DMS 273 (cell line): ENCODE data around the gene SYDE1.
"Not testable (repeated sequence)": the region's sequence is repeated elsewhere in the genome, so short reads cannot be mapped to it uniquely, and the experiment has no call there.

Experiments
- DNase-seq: peaks from one replicate; lab custom pipeline; 2025; ENCODE audit not compliant: unreplicated experiment; lab: John Stamatoyannopoulos, UW

The SYDE1 gene, protein sequence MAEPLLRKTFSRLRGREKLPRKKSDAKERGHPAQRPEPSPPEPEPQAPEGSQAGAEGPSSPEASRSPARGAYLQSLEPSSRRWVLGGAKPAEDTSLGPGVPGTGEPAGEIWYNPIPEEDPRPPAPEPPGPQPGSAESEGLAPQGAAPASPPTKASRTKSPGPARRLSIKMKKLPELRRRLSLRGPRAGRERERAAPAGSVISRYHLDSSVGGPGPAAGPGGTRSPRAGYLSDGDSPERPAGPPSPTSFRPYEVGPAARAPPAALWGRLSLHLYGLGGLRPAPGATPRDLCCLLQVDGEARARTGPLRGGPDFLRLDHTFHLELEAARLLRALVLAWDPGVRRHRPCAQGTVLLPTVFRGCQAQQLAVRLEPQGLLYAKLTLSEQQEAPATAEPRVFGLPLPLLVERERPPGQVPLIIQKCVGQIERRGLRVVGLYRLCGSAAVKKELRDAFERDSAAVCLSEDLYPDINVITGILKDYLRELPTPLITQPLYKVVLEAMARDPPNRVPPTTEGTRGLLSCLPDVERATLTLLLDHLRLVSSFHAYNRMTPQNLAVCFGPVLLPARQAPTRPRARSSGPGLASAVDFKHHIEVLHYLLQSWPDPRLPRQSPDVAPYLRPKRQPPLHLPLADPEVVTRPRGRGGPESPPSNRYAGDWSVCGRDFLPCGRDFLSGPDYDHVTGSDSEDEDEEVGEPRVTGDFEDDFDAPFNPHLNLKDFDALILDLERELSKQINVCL

DNA sequence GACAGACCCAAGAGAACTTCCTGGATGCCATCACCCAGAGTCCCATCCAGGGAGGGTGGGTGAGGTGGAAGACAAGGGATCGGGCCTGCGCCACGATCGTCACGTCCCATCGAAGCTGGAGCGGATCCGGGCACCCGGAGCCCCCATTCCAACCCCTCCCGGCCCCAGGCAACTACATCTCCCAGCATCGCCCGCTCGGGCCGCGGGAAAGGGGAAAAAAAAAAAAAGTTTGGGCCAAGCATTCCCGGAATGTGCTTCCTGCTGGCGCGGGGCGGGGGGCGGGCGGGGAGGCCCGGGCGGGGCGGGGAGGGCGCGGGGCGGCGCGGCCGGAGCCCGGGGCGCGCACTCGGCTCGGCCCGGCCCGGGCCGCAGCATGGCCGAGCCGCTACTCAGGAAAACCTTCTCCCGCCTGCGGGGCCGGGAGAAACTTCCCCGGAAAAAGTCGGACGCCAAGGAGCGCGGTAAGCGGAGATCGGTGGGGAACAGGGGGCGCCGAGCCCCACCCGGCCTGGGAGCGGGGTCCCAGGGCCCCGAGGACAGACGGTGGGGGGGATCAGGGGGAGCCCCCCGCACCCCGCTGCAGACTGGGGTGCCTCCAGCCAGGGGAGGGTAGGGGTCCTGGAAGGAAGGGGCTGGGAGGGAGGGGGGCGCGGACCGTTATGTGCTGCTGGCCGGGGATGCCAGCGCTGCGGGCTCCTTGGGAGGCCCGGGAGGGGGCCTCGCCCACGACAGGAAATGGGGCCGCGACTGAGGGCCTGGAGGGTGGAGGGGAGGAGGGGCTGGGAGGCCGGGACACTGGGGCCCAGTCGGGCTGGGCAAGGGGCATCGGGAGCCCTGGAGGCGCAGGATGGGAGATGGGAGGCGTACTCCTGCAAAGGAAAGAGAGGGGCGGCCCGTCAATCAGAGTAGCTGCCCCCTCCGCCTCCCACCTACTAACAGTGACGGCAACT lies at the start of gene SYDE1:
TSS of gene SYDE1 (plus strand) at position 341 of the 950 bp plus-strand sequence. CDS start at position 374, 33 bp downstream.
- peak; percentile 66 for DNase-seq

DNA sequence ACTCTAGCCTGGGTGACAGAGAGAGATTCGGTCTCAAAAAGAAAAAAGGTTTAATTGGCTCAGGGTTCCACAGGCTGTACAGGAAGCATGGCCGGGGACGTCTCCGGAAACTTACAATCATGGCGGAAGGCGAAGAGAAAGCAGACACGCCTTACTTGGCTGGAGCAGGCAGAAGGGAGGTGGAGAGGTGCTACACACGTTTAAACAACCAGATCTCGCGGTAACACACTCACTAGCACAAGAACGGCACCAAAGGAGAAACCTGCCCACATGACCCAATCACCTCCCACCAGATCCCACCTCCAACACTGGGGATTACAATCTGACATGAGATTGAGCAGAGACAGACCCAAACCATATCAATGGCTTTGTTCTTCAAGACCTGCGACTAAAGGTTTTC lies 45.2 kb upstream of the SYDE1 start:
- DNase-seq: no peak

DNA sequence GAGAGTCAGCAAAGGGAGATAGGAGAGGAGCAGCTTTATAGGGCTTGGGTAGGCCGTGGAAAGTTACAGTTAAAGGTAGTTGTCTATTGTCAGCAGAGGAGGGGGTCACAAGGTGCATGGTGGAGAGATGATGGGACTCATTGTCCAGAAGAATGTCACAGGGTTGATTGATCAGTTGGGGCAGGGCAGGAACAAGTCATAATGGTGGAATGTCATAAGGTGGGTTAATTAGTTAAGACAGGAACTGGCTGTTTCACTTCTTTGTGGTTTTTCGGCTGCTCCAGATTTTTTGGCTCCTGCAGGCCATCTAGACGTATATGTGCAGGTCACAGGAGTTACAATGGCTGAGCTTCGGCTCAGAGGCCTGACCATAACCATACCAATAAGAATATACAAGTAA lies 36.8 kb upstream of the SYDE1 start:
- DNase-seq: not testable (repeated sequence)

DNA sequence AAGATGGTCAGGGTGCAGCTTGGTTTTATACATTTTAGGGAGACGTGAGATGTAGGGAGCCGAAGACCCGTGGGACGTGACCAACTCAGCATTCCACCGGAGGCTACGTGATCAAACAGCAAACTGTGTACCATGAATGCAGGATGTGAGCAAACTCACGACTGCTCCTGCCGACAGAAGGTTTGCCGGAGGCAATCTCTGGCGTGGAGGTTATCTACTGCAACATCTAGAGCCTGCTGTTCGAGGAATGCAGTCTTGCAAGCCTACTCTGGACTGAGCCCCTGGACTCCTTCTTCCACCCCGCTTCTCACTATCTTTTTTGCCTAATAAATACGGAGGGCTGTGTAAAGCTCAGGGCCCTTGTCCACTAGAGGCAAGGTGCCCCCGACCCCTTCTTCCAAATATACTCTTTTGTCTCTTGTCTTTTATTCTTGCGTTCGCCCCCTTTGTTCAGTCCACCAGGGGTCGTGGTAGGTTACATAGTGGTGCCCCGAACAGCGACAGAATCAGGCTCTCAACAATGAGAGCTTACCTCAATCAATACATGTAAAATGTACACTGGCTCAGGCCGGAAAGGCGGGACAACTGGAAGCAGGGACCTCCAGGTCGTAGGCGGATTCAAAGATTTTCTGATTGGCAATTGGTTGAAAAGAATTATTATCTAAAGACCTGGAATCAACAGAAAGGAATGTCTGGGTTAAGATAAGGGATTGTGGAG lies 34.1 kb upstream of the SYDE1 start:
- no peak for DNase-seq

DNA sequence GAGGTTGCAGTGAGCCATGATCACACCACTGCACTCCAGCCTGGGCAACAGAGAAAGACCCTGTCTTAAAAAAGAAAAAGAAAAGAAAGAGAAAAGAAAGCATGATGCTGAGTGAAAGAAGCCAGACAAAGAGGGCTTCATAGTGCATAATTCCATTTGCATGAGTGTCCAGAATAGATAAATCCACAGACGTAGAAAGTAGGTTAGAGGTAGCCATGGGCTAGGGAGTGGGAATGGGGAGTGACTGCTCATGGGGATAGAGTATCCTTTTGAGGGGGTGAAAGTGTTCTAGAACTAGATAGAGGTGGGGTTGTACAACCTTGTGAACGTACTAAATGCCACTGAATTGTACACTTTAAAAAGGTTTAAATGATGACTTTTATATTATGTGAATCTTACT lies 32.8 kb upstream of the SYDE1 start:
- DNase-seq: no peak

DNA sequence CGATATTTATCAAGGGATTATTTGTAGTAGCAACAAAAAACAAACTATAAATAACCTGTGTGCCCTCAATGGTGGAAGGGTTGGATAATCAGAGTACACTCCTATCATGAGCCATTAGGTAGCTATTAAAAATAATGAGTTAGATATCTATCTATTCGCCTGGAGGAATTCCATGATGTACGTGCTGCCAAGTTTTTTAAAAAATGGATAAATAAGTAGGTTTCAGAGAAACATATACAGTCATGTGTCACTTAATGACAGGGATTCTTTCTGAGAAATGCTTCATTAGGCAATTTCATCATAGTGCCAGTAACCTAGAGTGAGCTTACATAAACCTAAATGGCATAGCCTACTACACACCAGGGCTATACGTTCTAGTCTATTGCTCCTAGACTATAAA lies 31.4 kb upstream of the SYDE1 start:
- no peak for DNase-seq

DNA sequence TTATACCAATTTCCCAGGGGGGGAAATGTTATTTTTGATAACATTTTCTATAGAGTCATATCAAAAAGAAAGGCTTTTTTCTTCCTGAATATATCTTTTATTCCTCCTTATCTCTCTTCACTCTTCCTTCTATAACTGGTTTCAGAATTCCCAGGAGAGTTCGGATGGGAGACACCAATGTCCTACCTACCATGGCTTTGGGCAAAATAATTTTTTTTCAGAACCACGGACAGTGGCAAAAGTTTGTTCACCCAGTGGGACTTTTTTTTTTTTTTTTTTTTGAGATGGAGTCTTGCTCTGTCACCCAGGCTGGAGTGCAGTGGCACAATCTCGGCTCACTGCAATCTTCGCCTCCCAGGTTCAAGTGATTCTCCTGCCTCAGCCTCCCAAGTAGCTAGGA lies 27.2 kb upstream of the SYDE1 start:
- not testable (repeated sequence) for DNase-seq

DNA sequence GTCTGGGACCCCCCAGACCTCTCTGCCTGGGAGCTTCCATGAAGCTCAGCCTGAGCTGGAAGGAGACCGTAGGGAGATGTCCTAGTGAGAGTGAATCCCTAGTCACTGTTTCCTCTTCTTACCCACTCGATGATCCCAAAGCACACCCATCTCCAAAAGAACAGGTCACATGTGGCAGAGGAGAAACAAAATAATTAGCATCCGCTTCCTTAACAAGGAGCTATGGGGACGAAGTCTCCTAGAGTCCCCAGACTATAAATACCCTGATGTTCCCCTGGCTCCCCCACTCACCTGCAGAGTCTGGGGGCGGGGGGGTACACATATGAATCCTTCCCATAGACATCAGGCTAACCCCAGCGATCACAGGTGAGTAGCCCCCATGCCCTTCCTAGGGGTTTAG lies 25.3 kb upstream of the SYDE1 start, which contains the start of gene OR1I1:
TSS of gene OR1I1 (plus strand) at position 301 of the 400 bp plus-strand sequence. CDS start 4,855 bp downstream, outside the sequence.
- no peak for DNase-seq

DNA sequence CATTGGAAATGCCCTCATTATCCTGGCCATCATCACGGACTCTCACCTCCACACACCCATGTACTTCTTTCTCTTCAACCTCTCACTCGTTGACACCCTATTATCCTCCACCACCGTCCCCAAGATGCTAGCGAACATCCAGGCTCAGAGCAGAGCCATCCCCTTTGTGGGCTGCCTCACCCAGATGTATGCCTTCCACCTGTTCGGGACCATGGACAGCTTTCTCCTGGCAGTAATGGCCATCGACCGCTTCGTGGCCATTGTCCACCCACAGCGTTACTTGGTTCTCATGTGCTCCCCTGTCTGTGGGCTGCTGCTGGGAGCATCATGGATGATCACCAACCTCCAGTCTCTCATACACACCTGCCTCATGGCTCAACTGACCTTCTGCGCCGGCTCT lies 20.0 kb upstream of the SYDE1 start:
- no peak for DNase-seq

DNA sequence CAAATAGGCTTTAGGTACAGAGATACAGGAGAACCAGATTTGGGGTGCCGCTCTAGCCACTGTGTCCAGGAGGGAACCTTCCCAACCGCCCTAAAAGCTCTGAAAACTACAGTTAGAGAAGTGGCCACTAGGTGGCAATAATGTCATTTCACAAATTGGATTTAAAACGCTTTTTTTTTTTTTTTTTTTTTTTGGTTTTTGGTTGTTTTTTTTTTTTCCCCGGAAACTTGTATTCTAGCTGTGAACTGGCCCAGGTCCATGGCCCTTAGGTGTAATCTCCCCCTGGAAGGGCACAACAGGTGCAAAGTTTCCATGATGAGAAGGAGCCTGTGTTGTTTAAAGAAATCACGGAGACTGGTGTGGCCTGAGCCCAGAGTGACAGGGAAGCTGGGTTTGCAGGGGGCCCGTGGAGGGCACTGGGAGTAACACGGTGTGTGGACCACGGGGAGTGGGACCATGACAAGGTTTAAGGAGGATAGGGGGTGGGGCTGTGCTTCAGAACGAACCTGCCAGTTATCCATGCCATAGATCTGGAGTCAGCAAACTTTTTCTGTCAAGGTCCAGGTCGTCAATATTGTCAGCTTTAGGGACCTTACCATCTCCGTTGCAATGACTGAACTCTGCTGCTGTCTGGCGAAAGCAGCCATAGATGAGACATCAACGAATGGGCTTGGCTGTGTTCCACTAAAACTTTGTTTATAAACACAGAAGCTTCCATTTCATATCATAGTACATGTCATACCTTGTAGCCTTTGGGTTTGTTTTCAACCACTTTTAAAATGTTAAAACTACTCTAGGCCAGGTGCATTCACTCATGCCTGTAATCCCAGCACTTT lies 15.1 kb upstream of the SYDE1 start:
- DNase-seq: peak; percentile 84

DNA sequence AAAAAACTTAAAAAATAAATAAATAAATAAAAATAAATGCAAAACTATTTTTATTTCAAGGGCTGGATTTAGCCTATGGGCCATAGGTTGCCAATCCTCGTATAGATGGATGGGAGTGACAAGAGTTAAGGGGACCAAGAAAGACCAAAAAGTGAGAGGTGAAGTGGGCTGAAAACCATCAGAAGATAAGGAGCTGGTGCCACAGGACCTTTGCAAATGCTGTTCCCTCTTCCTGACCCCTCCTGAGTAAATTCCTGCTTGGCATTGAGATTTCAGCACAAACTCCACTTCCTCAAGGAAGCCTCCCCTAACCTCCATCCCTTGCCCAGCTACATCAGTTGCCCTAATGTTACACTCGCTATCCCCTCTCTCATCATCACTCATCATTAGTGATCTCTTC lies 14.2 kb upstream of the SYDE1 start:
- DNase-seq: no peak

DNA sequence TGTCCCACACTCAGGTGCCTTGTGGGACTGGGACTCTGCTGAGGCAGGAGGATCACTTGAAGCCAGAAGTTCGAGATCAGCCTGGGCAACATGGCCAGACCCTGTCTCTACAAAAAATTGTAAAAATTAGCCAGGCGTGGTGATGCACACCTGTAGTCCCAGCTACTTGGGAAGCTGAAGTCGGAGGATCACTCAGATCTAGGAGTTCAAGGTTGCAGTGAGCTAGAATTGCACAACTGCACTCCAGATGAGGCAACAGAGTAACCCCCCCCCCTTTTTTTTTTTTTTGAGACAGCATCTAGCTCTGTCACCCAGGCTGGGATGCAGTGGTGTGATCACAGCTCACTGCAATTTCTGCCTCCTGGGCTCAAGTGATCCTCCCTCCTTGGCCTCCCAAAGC lies 11.0 kb upstream of the SYDE1 start:
- no peak for DNase-seq

DNA sequence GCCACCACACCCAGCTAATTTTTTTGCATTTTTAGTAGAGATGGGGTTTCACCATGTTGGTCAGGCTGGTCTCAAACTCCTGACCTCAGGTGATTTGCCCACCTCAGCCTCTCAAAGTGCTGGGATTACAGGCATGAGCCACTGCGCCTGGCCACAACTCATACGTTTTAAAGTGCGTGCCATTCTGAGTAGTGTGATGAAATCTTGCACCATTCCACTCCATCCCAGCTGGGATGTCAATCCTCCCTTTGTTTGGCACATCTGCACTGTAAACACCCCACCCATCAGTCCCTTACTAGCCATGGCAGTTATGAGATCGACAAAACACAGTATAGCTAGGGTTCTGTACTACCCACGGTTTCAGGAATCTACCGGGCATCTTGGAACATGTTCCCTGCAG lies 9.2 kb upstream of the SYDE1 start:
- DNase-seq: not testable (repeated sequence)

DNA sequence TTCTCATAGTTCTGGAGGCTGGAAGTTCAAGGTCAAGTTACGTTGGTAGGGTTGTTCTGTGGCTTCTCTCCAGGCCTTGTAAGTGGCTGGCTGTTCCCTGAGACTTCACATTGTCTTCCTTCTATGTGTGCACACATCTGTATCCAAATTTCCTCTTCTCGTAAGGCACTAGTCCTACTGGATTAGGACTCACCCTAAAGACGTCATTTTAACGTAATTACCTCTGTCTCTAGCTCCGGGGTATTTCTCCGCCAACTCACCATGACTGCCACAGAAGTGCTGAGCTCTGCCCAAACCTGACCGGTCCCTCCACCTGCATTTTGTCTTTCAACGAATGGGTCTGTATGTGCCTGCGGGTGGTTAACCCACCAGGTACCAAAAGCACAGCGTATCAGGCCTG lies 8.7 kb upstream of the SYDE1 start:
- no peak for DNase-seq

DNA sequence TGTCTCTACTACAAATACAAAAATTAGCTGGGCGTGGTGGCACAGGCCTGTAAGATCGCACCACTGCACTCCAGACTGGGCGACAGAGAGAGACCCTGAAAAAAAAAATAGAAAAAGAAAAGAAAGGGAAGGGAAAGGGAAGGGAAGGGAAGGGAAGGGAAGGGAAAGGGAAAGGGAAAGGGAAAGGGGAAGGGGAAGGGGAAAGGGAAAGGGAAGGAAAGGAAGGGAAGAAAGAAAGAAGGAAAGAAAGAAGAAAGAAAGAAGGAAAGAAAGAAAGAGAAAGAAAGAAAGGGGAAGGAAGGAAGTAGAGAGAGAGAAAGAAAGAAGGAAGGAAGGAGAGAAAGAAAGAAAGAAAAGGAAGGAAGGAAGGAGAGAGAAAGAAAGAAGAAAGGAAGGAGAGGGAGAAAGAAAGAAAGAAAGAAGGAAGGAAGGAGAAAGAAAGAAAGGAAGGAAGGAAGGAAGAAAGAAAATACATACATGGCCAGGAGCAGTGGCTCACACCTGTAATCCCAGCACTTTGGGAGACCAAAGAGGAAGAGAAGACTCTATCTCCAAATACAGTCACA lies 8.1 kb upstream of the SYDE1 start:
- no peak for DNase-seq

DNA sequence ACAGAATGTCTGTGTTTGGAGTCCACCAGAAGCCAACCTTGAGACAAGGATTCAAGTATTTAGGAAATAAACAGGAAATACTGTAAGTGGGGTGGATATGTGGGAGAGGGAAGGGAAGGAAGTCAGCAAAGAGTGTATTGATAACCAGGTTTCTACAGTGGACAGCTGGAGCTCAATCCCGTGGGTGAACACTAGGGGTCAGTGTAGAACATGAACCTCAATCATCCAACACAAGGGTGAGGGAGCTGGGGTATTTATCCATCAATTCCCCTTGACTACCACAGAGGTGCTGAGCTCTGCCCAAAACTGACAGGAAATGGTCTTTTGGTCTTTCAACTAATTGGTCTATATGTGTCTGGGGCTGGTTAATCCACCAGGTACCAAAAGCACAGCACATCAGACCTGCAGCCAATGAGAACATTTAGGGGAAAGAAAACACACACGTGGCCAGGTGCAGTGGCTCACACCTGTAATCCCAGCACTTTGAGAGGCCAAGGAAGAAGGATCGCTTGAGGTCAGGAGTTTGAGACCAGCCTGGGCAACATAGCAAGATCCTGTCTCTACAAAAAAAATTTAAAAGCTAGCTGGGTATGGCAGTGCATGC lies 5.6 kb upstream of the SYDE1 start:
- peak; percentile 59 for DNase-seq

DNA sequence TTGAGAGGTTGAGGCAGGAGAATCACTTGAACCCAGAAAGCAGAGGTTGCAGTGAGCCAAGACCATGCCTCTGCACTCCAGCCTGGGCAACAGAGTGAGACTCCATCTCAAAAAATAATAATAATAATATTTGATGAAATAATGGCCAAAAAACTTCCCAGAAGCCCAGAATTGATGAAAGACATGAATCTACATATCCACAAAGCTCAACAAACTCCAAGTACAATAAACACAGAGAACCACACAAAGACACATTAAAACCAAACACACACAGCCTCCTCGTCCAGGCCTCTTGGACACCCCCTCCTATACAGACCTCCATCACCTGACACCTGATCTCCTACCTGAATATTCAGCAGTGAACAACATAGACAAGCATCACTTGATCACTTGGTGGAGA lies 3.2 kb upstream of the SYDE1 start:
- no peak for DNase-seq

DNA sequence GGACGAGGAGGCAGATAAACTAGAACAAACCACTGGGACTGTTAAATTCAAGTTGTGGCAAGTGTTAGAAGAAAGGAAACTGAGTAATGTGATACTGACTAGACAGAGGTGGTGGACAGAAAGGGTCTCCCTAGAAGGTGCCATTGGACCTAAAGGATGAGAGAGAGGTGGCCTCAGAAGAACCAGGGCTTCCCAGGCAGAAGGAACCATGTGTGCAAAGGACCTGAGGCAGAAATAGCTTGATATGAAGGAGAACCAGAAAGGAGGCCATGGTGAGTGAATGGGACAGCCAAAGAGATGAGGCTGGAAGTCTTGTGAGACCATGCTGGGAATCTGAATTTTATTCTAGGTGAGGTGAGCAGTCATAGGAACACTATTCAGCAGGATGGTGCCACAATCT lies 2.8 kb upstream of the SYDE1 start:
- DNase-seq: no peak

DNA sequence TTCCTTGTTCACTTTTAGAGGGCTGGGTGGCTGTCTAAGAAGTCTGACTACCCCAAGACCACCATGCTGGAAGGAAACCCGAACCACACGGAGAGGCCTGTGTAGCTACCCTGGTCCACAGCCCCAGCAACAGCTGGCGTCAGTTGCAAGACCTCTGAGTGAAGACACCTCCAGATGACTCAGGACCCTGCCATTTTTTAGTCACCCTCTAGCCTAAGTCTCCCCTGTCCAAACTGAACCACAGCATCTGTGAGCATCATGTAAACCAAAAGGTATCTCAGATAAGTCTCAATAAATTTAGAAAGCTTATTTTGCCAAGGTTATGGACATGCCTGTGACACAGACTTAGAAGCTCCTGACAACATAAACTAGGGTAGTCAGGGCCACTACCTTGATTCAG lies 2.2 kb upstream of the SYDE1 start:
- DNase-seq: no peak
